HepG2 (cell line): Measurements from ENCODE around the gene CAPN8. TPM values are rescaled to one million over a fixed set of nuclear protein-coding genes. Genes with fewer than 3 reads are reported as not detected.

Source experiments
- ATAC-seq: fragments of 200-7000 bp; cut with Tn5 transposase; 3 replicates; pipeline ENCODE4 v1.9.1; 2020; ENCODE audit warnings: mild to moderate bottlenecking, moderate library complexity
- BruUV-seq: library from RNA; stranded (reverse); fragments of 400-500 nt; replicated peaks from 2 replicates; lab custom pipeline; 2021; lab: Mats Ljungman, UMichigan
- CTCF ChIA-PET: fragments of 300-600 bp; formaldehyde crosslinking; extraction: SDS; loops from one replicate; lab custom pipeline; 2021; ENCODE audit warnings: low total read pairs, inconsistent platforms, low intra/inter-chr PET ratio; lab: Yijun Ruan, JAX
- POLR2A ChIA-PET: fragments of 350-600 bp; sonication (Branson Sonifier 250); formaldehyde crosslinking; loops from one replicate; lab custom pipeline; 2020; ENCODE audit warnings: antibody characterized with exemption, inconsistent platforms; lab: Yijun Ruan, JAX
- DNase-seq: peaks from one replicate; pipeline ENCODE4 v3.0.0-alpha.2; 2015; ENCODE audit warnings: low spot score
- FAIRE-seq: peaks from 3 replicates; lab custom pipeline; 2011; peaks lifted over from hg19 to GRCh38; lab: Jason Lieb, UNC
- H2AFZ ChIP-seq: one replicate; pipeline ENCODE4 v1.6.1; 2011; ENCODE audit warnings: low read length, inconsistent platforms
- H3K27ac ChIP-seq: fragments of 300-600 bp; 3 replicates; pipeline ENCODE4 v1.8.0; 2011; ENCODE audit warnings: mixed run types, mild to moderate bottlenecking, mixed read lengths, low read length, inconsistent platforms; ENCODE audit not compliant: insufficient read depth; ENCODE audit errors: extremely low read length
- H3K27me3 ChIP-seq, 2 experiments: fragments of 200-600 bp in 1 of 2; 2 replicates in 1 of 2; 3 replicates in 1 of 2; pipeline versions ENCODE4 v1.6.0 to v1.8.0; 2011; ENCODE audit warnings: low read length in 2 of 2, mild to moderate bottlenecking in 2 of 2, moderate library complexity in 2 of 2, inconsistent platforms in 1 of 2; ENCODE audit not compliant: insufficient read depth in 2 of 2, control insufficient read depth in 1 of 2
- H3K36me3 ChIP-seq, 2 experiments: fragments of 200-600 bp in 1 of 2; replicated peaks in 1 of 2; 2 replicates in 1 of 2; 3 replicates in 1 of 2; pipeline versions ENCODE4 v1.5.1 to v1.8.0; 2011; ENCODE audit warnings: low read length in 2 of 2, inconsistent platforms in 1 of 2; ENCODE audit not compliant: insufficient read depth in 2 of 2, control insufficient read depth in 1 of 2
- H3K4me1 ChIP-seq: 2 replicates; pipeline ENCODE4 v1.5.1; 2012; ENCODE audit warnings: low read length, inconsistent platforms; ENCODE audit not compliant: insufficient read depth
- H3K4me2 ChIP-seq: 2 replicates; pipeline ENCODE4 v1.6.0; 2011; ENCODE audit warnings: low read depth, low read length, inconsistent platforms
- H3K4me3 ChIP-seq, 3 experiments: fragments of 200-600 bp in 1 of 3; sonication (generic), shearing (Covaris generic) in 1 of 3; replicated peaks in 1 of 3; 2 replicates each; pipeline ENCODE4 v1.5.1; 2011 to 2016; ENCODE audit warnings: low read length in 3 of 3, inconsistent platforms in 2 of 3, low read depth in 2 of 3, mild to moderate bottlenecking in 2 of 3, control low read depth in 1 of 3, mixed read lengths in 1 of 3; ENCODE audit not compliant: insufficient read depth in 1 of 3
- H3K79me2 ChIP-seq: one replicate; pipeline ENCODE4 v1.6.1; 2011; ENCODE audit warnings: low read length, inconsistent platforms; ENCODE audit not compliant: insufficient read depth
- H3K9ac ChIP-seq: 2 replicates; pipeline ENCODE4 v1.6.0; 2011; ENCODE audit warnings: mild to moderate bottlenecking, low read depth, low read length, inconsistent platforms; ENCODE audit not compliant: insufficient read depth
- H3K9me3 ChIP-seq: 2 replicates; pipeline ENCODE4 v1.5.1; 2012; ENCODE audit warnings: mild to moderate bottlenecking, low read length
- H4K20me1 ChIP-seq: 2 replicates; pipeline ENCODE4 v1.6.0; 2011; ENCODE audit warnings: inconsistent platforms, mild to moderate bottlenecking, low read length, moderate library complexity; ENCODE audit not compliant: insufficient read depth
- BCL6 ChIP-seq: IDR thresholded peaks from 2 replicates; pipeline ENCODE4 v1.6.1; 2016; ENCODE audit warnings: missing genetic modification reagents, missing compliant biosample characterization
- CBFB ChIP-seq: sonication (generic); formaldehyde crosslinking; IDR thresholded peaks from 2 replicates; pipeline ENCODE4 v1.4.0; 2020; ENCODE audit warnings: missing genetic modification reagents
- HMG20A ChIP-seq: IDR thresholded peaks from 2 replicates; pipeline ENCODE4 v1.6.1; 2016; ENCODE audit warnings: borderline replicate concordance
- SCMH1 ChIP-seq: sonication (generic); formaldehyde crosslinking; IDR thresholded peaks from 2 replicates; pipeline ENCODE4 v1.9.0; 2021; ENCODE audit warnings: missing genetic modification reagents, mild to moderate bottlenecking, borderline replicate concordance
- SOX13 ChIP-seq, 3 experiments: fragments of 450-650 bp in 1 of 3; sonication (generic) in 1 of 3; formaldehyde crosslinking in 1 of 3; IDR thresholded peaks in 2 of 3; conservative IDR thresholded peaks in 1 of 3; 2 replicates each; pipeline versions ENCODE4 v1.5.0 to v1.6.1; 2016 to 2020; ENCODE audit warnings: antibody characterized with exemption in 1 of 3, mild to moderate bottlenecking in 1 of 3, missing compliant biosample characterization in 1 of 3, missing genetic modification reagents in 1 of 3, moderate library complexity in 1 of 3
- U2AF1 ChIP-seq: fragments of 200-400 bp; formaldehyde crosslinking; optimal IDR thresholded peaks from 2 replicates; pipeline ENCODE3; 2017; ENCODE audit warnings: mild to moderate bottlenecking, low read depth, low read length
- ZBTB3 ChIP-seq: sonication (generic); formaldehyde crosslinking; IDR thresholded peaks from 2 replicates; pipeline ENCODE4 v1.4.0; 2020; ENCODE audit warnings: low read depth, mild to moderate bottlenecking, moderate library complexity, missing genetic modification reagents, borderline replicate concordance
- ZMYM4 ChIP-seq: sonication (generic); formaldehyde crosslinking; IDR thresholded peaks from 2 replicates; pipeline ENCODE4 v1.8.1; 2023; ENCODE audit warnings: mild to moderate bottlenecking, missing genetic modification reagents
- ZNF263 ChIP-seq: sonication (generic); formaldehyde crosslinking; IDR thresholded peaks from 2 replicates; pipeline ENCODE4 v1.4.0; 2020; ENCODE audit warnings: missing genetic modification reagents
- ZNF629 ChIP-seq: sonication (generic); formaldehyde crosslinking; conservative IDR thresholded peaks from 2 replicates; pipeline ENCODE4 v1.5.0; 2020; ENCODE audit warnings: missing genetic modification reagents
- WGBS: methylation state at CpG from one replicate; pipeline ENCODE4 v1.1.6; 2017; ENCODE audit warnings: low lambda C conversion rate; 5-methylcytosine and 5-hydroxymethylcytosine counted together
- in situ Hi-C: cut with HindIII; loops from 2 replicates; pipeline ENCODE4 v1.10.0; 2017; ENCODE audit warnings: low pct_unique_long_range_greater_than_20kb; ENCODE audit not compliant: extremely low pct_ligation_motif_present
- intact Hi-C: fragments of 100-400 bp; cut with micrococcal nuclease; formaldehyde crosslinking; loops from one replicate; pipeline ENCODE4 v1.10.0; 2022; ENCODE audit not compliant: unreplicated experiment
- polyA plus RNA-seq, 8 experiments: library from polyadenylated mRNA; depleted of rRNA in 3 of 8; stranded (reverse) in 7 of 8; unstranded in 1 of 8; fragments of >200 nt; fragmentation: Illumina TruSeq in 4 of 8; extraction: Trizol in 4 of 8; gene quantifications; 2 replicates each; pipeline versions ENCODE4 v1.2.1 to v1.2.3, GENCODE V29; 2011 to 2016; ENCODE audit warnings: low read depth in 4 of 8, missing spikeins in 1 of 8, mixed read lengths in 1 of 8; ENCODE audit not compliant: insufficient read depth in 1 of 8
- total RNA-seq, 5 experiments: library from RNA; depleted of rRNA; stranded (reverse); fragments of >200 nt; fragmentation: Illumina TruSeq; extraction: Trizol; gene quantifications; 2 replicates each; pipeline ENCODE4 v1.2.3, GENCODE V29; 2016; ENCODE audit warnings: low read depth in 1 of 5
- TF ChIP-seq, protein P1 (sequence below): sonication (generic); formaldehyde crosslinking; IDR thresholded peaks from 2 replicates; pipeline ENCODE4 v1.5.1; 2020; ENCODE audit warnings: missing genetic modification reagents, mild to moderate bottlenecking, borderline replicate concordance
- TF ChIP-seq, protein P2 (sequence below): IDR thresholded peaks from 2 replicates; pipeline ENCODE4 v1.6.1; 2016
- TF ChIP-seq, protein P3 (sequence below): sonication (generic); formaldehyde crosslinking; IDR thresholded peaks from 2 replicates; pipeline ENCODE4 v1.4.0; 2020; ENCODE audit warnings: mild to moderate bottlenecking, missing genetic modification reagents
- TF ChIP-seq, protein P4 (sequence below): sonication (generic); formaldehyde crosslinking; IDR thresholded peaks from 2 replicates; pipeline ENCODE4 v1.5.0; 2020; ENCODE audit warnings: mild to moderate bottlenecking, missing genetic modification reagents

The CAPN8 gene
- total and polyA plus RNA-seq, 2 of the 13 experiments (the other 11 are each of a cell fraction or from before 2014, with no cell fraction given) = 0.20 to 0.25 TPM

DNA sequence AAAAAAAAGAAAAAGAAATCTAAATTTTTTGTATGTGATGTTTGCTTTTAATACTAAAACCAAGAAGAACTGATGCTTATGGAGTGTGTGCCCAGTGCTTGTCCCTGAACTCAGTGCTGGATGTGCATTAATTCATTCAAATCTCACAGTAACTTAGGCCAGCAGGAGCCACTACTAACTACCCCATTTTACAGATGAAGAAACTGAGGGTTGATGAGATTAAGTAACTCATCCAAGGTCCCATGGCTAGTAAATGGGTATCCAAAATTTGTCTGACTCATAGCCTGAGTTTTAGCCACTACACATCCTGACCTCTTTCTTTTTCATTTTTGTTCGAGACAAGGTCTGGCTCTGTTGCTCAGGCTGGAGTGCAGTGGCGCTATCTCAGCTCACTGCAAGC lies 144.4 kb downstream of the CAPN8 start:
- Histone ChIP-seq H3K9ac (no peak overlapping the region), H3K9me3 (no peaks in the 10 kb centered on the region), H3K27ac (no peak overlapping the region), H2AFZ (no peak overlapping the region), H3K4me2 (no peak overlapping the region), H3K27me3 (peaks cover 0 to 4% of the 10 kb centered on the region in 2 experiments; a peak in 2 of 5 replicates), H3K36me3 (no peaks in the 10 kb centered on the region), H3K4me1 (no peaks in the 10 kb centered on the region), H3K4me3 (no peak overlapping the region), H3K79me2 (no peaks in the 10 kb centered on the region), H4K20me1 (no peaks in the 10 kb centered on the region)
- 0 out of 2 replicates have a peak, but pooled peaks have one; percentile 39 for TF ChIP-seq ZNF629 (CRISPR knock-in tag)
- TF ChIP-seq, protein P1, sequence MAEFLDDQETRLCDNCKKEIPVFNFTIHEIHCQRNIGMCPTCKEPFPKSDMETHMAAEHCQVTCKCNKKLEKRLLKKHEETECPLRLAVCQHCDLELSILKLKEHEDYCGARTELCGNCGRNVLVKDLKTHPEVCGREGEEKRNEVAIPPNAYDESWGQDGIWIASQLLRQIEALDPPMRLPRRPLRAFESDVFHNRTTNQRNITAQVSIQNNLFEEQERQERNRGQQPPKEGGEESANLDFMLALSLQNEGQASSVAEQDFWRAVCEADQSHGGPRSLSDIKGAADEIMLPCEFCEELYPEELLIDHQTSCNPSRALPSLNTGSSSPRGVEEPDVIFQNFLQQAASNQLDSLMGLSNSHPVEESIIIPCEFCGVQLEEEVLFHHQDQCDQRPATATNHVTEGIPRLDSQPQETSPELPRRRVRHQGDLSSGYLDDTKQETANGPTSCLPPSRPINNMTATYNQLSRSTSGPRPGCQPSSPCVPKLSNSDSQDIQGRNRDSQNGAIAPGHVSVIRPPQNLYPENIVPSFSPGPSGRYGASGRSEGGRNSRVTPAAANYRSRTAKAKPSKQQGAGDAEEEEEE (CRISPR knock-in tag) = no peak
- no peak for TF ChIP-seq BCL6 (CRISPR knock-in tag)
- DNase-seq (no peak), ATAC-seq (no peak), FAIRE-seq (no peak)
- in situ Hi-C loops (no loop called here), intact Hi-C loops (no loop called here)
- ChIA-PET CTCF (no interaction called here), POLR2A (no interaction called here)
- WGBS = 66% methylated on average over 2 of the region's 2 CpGs
- BruUV-seq = no TSS peak

DNA sequence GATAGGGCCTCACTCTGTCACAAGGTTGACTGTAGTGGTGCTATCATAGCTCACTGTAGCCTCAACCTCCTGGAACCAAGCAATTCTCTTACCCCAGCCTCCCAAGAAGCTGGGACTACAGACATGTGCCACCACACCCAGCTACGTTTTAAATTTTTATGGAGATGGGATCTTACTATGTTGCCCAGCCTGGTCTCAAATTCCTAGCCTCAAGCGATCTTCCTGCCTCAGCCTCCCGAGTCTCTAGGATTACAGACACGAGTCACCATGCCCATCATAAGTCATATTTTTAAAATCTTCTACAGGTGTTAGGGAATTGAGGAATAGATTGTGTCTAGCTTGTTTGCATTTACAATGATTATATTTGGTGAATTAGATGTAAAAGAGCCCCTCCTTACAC lies 145.3 kb downstream of the CAPN8 start:
- Histone ChIP-seq H2AFZ (no peak overlapping the region), H3K27ac (no peak overlapping the region), H3K9me3 (no peaks in the 10 kb centered on the region), H3K4me3 (no peak overlapping the region), H3K36me3 (no peaks in the 10 kb centered on the region), H3K27me3 (peaks cover 0 to 4% of the 10 kb centered on the region in 2 experiments; a peak in 2 of 5 replicates), H3K9ac (no peak overlapping the region), H3K79me2 (no peaks in the 10 kb centered on the region), H4K20me1 (no peaks in the 10 kb centered on the region), H3K4me2 (no peak overlapping the region), H3K4me1 (no peaks in the 10 kb centered on the region)
- ChIA-PET CTCF (no interaction called here), POLR2A (no interaction called here)
- BruUV-seq = no TSS peak
- ATAC-seq (no peak), DNase-seq (no peak), FAIRE-seq (no peak)
- in situ Hi-C loops (no loop called here), intact Hi-C loops (no loop called here)
- WGBS = 2% methylated on average over 4 of the region's 4 CpGs
- TF ChIP-seq ZMYM4 (CRISPR knock-in tag) = no peak
- TF ChIP-seq ZNF263 (CRISPR knock-in tag) = no peak
- TF ChIP-seq SOX13 (IDR thresholded peaks at IDR 0.05) = no peak
- no peak for TF ChIP-seq SOX13 (CRISPR knock-in tag; conservative IDR thresholded peaks at IDR 0.05 in 1 of 2, IDR thresholded peaks at IDR 0.05 in 1 of 2)
- no peak for TF ChIP-seq CBFB (CRISPR knock-in tag)
- no peak for TF ChIP-seq SCMH1 (CRISPR knock-in tag)
- TF ChIP-seq, protein P2, sequence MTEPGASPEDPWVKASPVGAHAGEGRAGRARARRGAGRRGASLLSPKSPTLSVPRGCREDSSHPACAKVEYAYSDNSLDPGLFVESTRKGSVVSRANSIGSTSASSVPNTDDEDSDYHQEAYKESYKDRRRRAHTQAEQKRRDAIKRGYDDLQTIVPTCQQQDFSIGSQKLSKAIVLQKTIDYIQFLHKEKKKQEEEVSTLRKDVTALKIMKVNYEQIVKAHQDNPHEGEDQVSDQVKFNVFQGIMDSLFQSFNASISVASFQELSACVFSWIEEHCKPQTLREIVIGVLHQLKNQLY (CRISPR knock-in tag) = no peak
- TF ChIP-seq, protein P3, sequence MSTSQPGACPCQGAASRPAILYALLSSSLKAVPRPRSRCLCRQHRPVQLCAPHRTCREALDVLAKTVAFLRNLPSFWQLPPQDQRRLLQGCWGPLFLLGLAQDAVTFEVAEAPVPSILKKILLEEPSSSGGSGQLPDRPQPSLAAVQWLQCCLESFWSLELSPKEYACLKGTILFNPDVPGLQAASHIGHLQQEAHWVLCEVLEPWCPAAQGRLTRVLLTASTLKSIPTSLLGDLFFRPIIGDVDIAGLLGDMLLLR (CRISPR knock-in tag) = no peak
- TF ChIP-seq, protein P4, sequence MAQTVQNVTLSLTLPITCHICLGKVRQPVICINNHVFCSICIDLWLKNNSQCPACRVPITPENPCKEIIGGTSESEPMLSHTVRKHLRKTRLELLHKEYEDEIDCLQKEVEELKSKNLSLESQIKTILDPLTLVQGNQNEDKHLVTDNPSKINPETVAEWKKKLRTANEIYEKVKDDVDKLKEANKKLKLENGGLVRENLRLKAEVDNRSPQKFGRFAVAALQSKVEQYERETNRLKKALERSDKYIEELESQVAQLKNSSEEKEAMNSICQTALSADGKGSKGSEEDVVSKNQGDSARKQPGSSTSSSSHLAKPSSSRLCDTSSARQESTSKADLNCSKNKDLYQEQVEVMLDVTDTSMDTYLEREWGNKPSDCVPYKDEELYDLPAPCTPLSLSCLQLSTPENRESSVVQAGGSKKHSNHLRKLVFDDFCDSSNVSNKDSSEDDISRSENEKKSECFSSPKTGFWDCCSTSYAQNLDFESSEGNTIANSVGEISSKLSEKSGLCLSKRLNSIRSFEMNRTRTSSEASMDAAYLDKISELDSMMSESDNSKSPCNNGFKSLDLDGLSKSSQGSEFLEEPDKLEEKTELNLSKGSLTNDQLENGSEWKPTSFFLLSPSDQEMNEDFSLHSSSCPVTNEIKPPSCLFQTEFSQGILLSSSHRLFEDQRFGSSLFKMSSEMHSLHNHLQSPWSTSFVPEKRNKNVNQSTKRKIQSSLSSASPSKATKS (CRISPR knock-in tag) = no peak
- TF ChIP-seq ZBTB3 (CRISPR knock-in tag) = no peak
- TF ChIP-seq HMG20A (CRISPR knock-in tag) = no peak
- no peak for TF ChIP-seq U2AF1
